Activated CD4-positive, alpha-beta T cell treated with anti-CD3 and anti-CD28 coated beads, Interleukin-2, amount 50 U/mL, for 24 hours (primary cell): ENCODE results near the gene GNB1L.

Experiments used
- DNase-seq, 2 donors: peaks; one replicate each; pipeline ENCODE4 v3.0.0-alpha.2; 2020; ENCODE audit warnings: low read depth in 1 of 2, low spot score in 1 of 2

Gene GNB1L

GRCh38 chr22:19765477-19766239 lies 89.0 kb downstream of the GNB1L start:
- no peak for DNase-seq

- DNase-seq = no peak
These were observed 89.8 kb downstream of the GNB1L start for GRCh38 chr22:19764636-19765476.

GRCh38 chr22:19764299-19764593 lies 90.4 kb downstream of the GNB1L start:
- DNase-seq = no peak

- no peak for DNase-seq
These were observed 91.0 kb downstream of the GNB1L start for GRCh38 chr22:19763458-19764298.

- no peak for DNase-seq
These were observed 91.9 kb downstream of the GNB1L start for GRCh38 chr22:19762568-19763457.

GRCh38 chr22:19761725-19762567 lies 92.7 kb downstream of the GNB1L start:
- DNase-seq = no peak

- DNase-seq = no peak
These were observed 93.5 kb downstream of the GNB1L start for GRCh38 chr22:19760951-19761724.

GRCh38 chr22:19760058-19760950 lies 94.4 kb downstream of the GNB1L start, which contains the start of gene TBX1:
Gene TBX1 (plus strand): TSS chr22:19760778. CDS start chr22:19760844, 66 bp downstream.
- DNase-seq = no peak

GRCh38 chr22:19759427-19760057 lies 95.1 kb downstream of the GNB1L start:
- no peak for DNase-seq

- no peak for DNase-seq
These were observed 95.7 kb downstream of the GNB1L start for GRCh38 chr22:19758896-19759426.

GRCh38 chr22:19757985-19758895 lies 96.4 kb downstream of the GNB1L start:
- DNase-seq = no peak

- no peak for DNase-seq
These were observed 97.3 kb downstream of the GNB1L start for GRCh38 chr22:19757140-19757984.

- DNase-seq = peak; percentile 27 to 35
These were observed 98.2 kb downstream of the GNB1L start for GRCh38 chr22:19756288-19757128.

- DNase-seq = no peak
These were observed 98.9 kb downstream of the GNB1L start for GRCh38 chr22:19755722-19756287.
